Neural crest cell (in vitro differentiated cells): Measurements from ENCODE around the gene NECTIN3. TPM values are rescaled to one million over a fixed set of nuclear protein-coding genes. Genes with fewer than 3 reads are reported as not detected.

ENCODE experiments used
- DNase-seq: peaks from one replicate; pipeline ENCODE4 v3.0.0; 2021; ENCODE audit warnings: low read depth, mixed read lengths, low spot score
- H3K27ac Mint-ChIP-seq: one replicate; pipeline ENCODE4 v1.8.0; 2021; ENCODE audit warnings: mild to moderate bottlenecking, mixed read lengths; ENCODE audit not compliant: unreplicated experiment
- H3K27me3 Mint-ChIP-seq: 2 replicates; pipeline ENCODE4 v1.8.0; 2021; ENCODE audit warnings: low read depth, mild to moderate bottlenecking, mixed read lengths
- H3K36me3 Mint-ChIP-seq: 2 replicates; pipeline ENCODE4 v1.8.0; 2021; ENCODE audit warnings: low read depth, mild to moderate bottlenecking, mixed read lengths
- H3K4me1 Mint-ChIP-seq: 2 replicates; pipeline ENCODE4 v1.8.0; 2021; ENCODE audit warnings: mixed read lengths
- H3K4me3 Mint-ChIP-seq: one replicate; pipeline ENCODE4 v1.8.0; 2021; ENCODE audit warnings: mild to moderate bottlenecking, mixed read lengths
- H3K9me3 Mint-ChIP-seq: 2 replicates; pipeline ENCODE4 v1.8.0; 2021; ENCODE audit warnings: mixed read lengths
- total RNA-seq: library from RNA; stranded (reverse); gene quantifications from 2 replicates; pipeline ENCODE4 v1.2.1, GENCODE V29; 2021
- TF ChIP-seq, protein P1 (sequence below): fragments of 200-600 bp; sonication (generic); conservative IDR thresholded peaks from 2 replicates; pipeline ENCODE4 v1.5.0; 2021; ENCODE audit warnings: antibody characterized with exemption, mild to moderate bottlenecking

The NECTIN3 gene
- total RNA-seq, 1 donor from 2014 or later = 40.9 TPM

DNA sequence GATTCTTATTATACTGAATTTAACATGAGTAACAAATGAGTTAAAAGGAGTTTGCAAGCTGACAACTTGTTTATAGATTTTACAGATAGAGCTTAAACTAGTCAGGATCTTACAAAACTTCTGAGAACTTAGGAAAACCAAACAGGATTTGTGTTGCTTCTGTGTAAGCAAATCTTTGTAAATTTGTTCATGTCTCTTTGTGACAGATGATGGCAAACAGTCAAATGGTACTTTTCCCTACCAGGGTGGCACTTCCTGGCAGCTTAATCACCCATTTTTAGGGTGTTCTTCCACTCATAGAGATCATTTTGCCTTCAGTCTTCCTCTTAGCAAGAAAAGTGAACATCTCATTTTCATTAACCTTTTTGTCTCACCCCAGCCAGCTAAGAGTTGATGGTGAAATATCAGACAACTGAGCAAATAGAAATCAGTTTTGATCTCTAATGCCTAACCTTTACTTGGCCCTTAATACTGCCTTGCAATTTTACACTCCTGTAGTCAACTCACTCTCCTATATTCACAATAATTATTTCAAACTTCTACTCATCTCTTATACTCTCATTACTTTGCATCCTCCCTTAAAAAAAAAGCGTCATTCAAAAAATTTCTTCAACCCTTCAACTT, 23.7 kb upstream of the NECTIN3 start:
- no peak for DNase-seq
- H3K4me3 Mint-ChIP-seq = no peak overlapping the region
- peaks cover 4% of the 10 kb centered on the region for H3K9me3 Mint-ChIP-seq
- H3K4me1 Mint-ChIP-seq = peaks cover 18% of the 10 kb centered on the region
- H3K27ac Mint-ChIP-seq = no peak overlapping the region
- no peaks in the 10 kb centered on the region for H3K27me3 Mint-ChIP-seq
- H3K36me3 Mint-ChIP-seq = peaks cover 3% of the 10 kb centered on the region
- TF ChIP-seq, protein P1, sequence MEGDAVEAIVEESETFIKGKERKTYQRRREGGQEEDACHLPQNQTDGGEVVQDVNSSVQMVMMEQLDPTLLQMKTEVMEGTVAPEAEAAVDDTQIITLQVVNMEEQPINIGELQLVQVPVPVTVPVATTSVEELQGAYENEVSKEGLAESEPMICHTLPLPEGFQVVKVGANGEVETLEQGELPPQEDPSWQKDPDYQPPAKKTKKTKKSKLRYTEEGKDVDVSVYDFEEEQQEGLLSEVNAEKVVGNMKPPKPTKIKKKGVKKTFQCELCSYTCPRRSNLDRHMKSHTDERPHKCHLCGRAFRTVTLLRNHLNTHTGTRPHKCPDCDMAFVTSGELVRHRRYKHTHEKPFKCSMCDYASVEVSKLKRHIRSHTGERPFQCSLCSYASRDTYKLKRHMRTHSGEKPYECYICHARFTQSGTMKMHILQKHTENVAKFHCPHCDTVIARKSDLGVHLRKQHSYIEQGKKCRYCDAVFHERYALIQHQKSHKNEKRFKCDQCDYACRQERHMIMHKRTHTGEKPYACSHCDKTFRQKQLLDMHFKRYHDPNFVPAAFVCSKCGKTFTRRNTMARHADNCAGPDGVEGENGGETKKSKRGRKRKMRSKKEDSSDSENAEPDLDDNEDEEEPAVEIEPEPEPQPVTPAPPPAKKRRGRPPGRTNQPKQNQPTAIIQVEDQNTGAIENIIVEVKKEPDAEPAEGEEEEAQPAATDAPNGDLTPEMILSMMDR = no peak

DNA sequence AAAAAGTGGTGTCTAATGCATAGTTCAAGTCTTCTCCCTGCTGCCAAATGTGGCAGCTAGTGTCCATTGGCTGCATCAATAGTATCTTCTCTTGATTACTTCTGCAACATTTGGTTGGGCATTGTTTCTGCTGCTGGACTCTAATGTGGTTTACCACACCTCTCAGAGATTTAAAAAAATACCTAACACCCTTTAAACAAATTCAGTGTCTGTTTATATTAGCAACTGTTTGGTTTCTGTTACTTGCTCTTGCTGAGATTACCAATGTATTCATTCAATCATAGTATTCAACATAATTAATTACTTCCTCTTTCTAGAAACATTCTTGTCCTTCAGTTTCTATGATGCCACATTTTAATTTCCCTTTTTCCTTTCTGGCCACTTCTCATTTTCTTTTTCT, 20.3 kb upstream of the NECTIN3 start:
- no peaks in the 10 kb centered on the region for H3K27me3 Mint-ChIP-seq
- peaks cover 9% of the 10 kb centered on the region for H3K36me3 Mint-ChIP-seq
- TF ChIP-seq, protein P1 = no peak
- no peak overlapping the region for H3K27ac Mint-ChIP-seq
- no peak for DNase-seq
- peaks cover 15% of the 10 kb centered on the region for H3K4me1 Mint-ChIP-seq
- H3K9me3 Mint-ChIP-seq = peaks cover 10% of the 10 kb centered on the region
- no peak overlapping the region for H3K4me3 Mint-ChIP-seq

DNA sequence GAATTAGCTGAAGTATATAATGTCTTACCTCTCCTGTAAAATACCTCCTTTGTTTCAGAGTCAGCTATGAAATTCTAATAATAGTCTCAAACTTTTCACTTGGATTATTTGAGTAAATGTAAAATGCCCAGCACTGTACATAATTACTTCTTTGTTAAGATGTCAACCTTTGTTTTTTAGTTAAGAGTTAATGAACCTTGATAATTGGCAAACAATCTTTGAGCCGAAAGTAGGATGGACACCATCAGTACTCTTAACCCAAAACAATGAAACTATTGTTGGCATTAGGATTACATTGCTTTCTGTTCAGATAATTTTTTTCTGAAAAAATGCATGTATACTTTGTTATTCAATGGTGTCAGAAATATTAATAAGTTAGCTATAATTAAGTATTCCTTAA, 3.0 kb upstream of the NECTIN3 start:
- DNase-seq = no peak
- TF ChIP-seq, protein P1 = no peak
- H3K27me3 Mint-ChIP-seq = no peaks in the 10 kb centered on the region
- no peak overlapping the region for H3K4me3 Mint-ChIP-seq
- H3K36me3 Mint-ChIP-seq = no peaks in the 10 kb centered on the region
- peaks cover 27% of the 10 kb centered on the region for H3K4me1 Mint-ChIP-seq
- H3K27ac Mint-ChIP-seq = no peak overlapping the region
- no peaks in the 10 kb centered on the region for H3K9me3 Mint-ChIP-seq

DNA sequence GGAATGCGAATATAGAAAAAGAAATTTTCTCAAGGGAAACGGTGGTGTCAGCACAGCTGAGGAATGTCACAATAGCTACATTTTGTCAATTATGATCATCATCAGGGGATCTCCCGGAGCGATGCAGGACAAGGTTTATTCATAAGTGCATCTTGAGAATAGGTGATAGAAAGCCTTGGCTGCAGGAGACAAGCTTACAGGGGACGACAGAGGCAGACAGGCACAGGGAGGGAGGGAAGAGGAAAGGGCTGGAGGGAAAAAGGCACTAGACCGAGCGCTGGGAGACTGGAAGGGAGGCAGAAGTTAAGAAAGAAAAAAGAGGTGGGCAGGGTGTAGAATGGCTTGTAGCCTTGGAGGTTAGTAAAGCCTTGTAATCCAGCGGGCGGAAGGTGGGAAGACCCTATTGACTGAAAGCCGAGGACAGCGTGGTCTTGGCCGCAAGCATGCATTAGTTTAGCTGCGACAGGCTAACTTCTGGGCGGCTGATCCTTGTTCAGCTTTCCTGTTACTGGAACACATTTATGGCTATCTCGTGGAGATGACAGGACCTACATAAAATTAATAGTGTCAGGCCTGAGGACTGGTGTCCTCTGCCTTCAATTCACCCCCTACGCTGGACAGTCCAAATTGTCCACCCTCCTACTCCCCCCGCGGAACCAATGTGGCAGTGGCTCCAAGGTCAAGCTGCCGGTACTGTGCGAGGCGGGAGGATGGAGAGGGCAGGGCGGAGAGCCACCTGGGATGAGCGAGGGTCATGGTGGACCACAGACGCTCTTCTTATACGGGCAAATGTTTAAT, 1.4 kb upstream of the NECTIN3 start:
- Mint-ChIP-seq H3K4me3 (peak overlapping the region; percentile 98), H3K36me3 (no peaks in the 10 kb centered on the region), H3K27ac (peak overlapping the region; percentile 98), H3K9me3 (no peaks in the 10 kb centered on the region), H3K4me1 (peaks cover 43% of the 10 kb centered on the region), H3K27me3 (no peaks in the 10 kb centered on the region)
- TF ChIP-seq, protein P1 = no peak
- DNase-seq = no peak

DNA sequence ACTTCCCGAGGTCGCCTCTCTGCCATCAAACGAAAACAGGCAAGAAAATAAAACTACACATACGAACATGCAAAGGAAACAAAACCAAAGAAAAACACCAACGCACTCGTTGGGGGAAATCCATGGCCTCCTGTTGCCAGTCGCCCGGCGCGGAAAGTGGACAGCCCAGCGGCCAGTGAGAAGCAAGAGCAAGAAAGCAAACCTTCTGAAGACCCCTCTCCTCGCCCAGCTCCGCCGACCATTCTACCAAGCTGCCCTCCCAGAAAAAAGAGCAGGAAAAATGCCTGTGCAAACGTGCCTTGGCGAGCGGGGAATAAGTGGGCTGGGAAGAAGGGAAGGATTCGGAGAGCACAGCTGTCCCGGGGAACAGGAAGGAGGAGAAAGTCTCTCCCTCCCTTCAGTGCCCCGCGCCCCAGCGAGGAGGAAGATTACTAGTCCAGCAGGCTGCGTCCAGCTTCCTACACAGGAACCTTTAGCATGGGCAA, 802 bp upstream of the NECTIN3 start:
- DNase-seq = no peak
- no peaks in the 10 kb centered on the region for H3K27me3 Mint-ChIP-seq
- TF ChIP-seq, protein P1 = no peak
- peaks cover 48% of the 10 kb centered on the region for H3K4me1 Mint-ChIP-seq
- no peaks in the 10 kb centered on the region for H3K9me3 Mint-ChIP-seq
- H3K4me3 Mint-ChIP-seq = peak overlapping the region; percentile 98
- no peaks in the 10 kb centered on the region for H3K36me3 Mint-ChIP-seq
- peak overlapping the region; percentile 98 for H3K27ac Mint-ChIP-seq
